Right lobe of liver (tissue), 6 donors: ENCODE results near the gene RHOD. TPM values are rescaled to one million over a fixed set of nuclear protein-coding genes. Genes with fewer than 3 reads are reported as not detected.

Source experiments
- ATAC-seq, 4 donors: fragments of 200-7000 bp; cut with Tn5 transposase; one replicate each; pipeline ENCODE4 v1.9.1; 2020; ENCODE audit warnings: mild to moderate bottlenecking in 4 of 4, moderate library complexity in 4 of 4
- DNase-seq, 3 donors: peaks; one replicate each; pipeline ENCODE4 v3.0.0-alpha.2; 2020
- H3K27ac ChIP-seq, 3 donors: fragments of 200-600 bp; one replicate each; pipeline ENCODE4 v1.8.0; 2022
- H3K27me3 ChIP-seq, 2 donors: fragments of 200-600 bp; one replicate each; pipeline ENCODE4 v1.8.0; 2022
- H3K36me3 ChIP-seq, 4 donors: fragments of 200-600 bp; sonication (generic) in 1 of 4; one replicate each; pipeline versions ENCODE4 v1.5.1 to v1.8.0; 2017 to 2022; ENCODE audit warnings: control low read depth in 1 of 4
- H3K4me1 ChIP-seq, 4 donors: fragments of 200-600 bp; sonication (generic) in 1 of 4; one replicate each; pipeline versions ENCODE4 v1.5.1 to v1.8.0; 2017 to 2022; ENCODE audit warnings: control low read depth in 1 of 4
- H3K4me3 ChIP-seq, 3 donors: fragments of 200-600 bp; one replicate each; pipeline ENCODE4 v1.8.0; 2022
- H3K9me3 ChIP-seq, 4 donors: fragments of 200-600 bp; sonication (generic) in 1 of 4; one replicate each; pipeline versions ENCODE4 v1.5.1 to v1.8.0; 2017 to 2022; ENCODE audit warnings: control low read depth in 1 of 4
- POLR2A ChIP-seq: fragments of 450-650 bp; IDR thresholded peaks from one replicate; pipeline ENCODE4 v1.6.1; 2017; ENCODE audit warnings: antibody characterized with exemption, mild to moderate bottlenecking
- WGBS: methylation state at CpG from one replicate; pipeline ENCODE4 v1.1.6; 2018; ENCODE audit warnings: low coverage, low lambda C conversion rate; ENCODE audit not compliant: insufficient coverage; ENCODE audit errors: missing lambda C conversion rate; 5-methylcytosine and 5-hydroxymethylcytosine counted together
- intact Hi-C, 2 donors: fragments of 100-400 bp; cut with DNase I; formaldehyde crosslinking; loops; one replicate each; pipeline versions ENCODE4 v1.11.2 to v1.14.1; 2022
- total RNA-seq, 6 experiments: library from RNA; depleted of rRNA in 2 of 6; stranded (reverse); fragments of >200 nt in 2 of 6; fragmentation: NEBNext Ultra II Directional in 3 of 6; extraction: Animal tissue kit (Norgen Biotek cat#: 25700) in 3 of 6; gene quantifications; one replicate each; pipeline versions ENCODE4 v1.1.0 to v1.2.4, GENCODE V29; 2016 to 2023
- TF ChIP-seq, protein P1 (sequence below), 4 donors: fragments of 200-600 bp in 3 of 4; fragments of 450-650 bp in 1 of 4; IDR thresholded peaks; one replicate each; pipeline versions ENCODE4 v1.5.1 to v1.8.0; 2016 to 2022; ENCODE audit warnings: antibody characterized with exemption in 4 of 4, mild to moderate bottlenecking in 2 of 4
- donor health status: DM: no; HTN: yes; CAD: no.
- donor health status: DM: no; HTN: no; CAD: no.
- donor health status: DM: no; HTN: no; CAD: no.
- donor health status: DM: no; HTN: yes; CAD: no.
- donor health status: DM: no; HTN: yes; CAD: no.

The RHOD gene
- total RNA-seq, 6 experiments from 2014 or later: 17.8 to 106 (median 47.3) TPM

- no peaks in the 10 kb centered on the region for H3K27me3 ChIP-seq
- TF ChIP-seq, protein P1, sequence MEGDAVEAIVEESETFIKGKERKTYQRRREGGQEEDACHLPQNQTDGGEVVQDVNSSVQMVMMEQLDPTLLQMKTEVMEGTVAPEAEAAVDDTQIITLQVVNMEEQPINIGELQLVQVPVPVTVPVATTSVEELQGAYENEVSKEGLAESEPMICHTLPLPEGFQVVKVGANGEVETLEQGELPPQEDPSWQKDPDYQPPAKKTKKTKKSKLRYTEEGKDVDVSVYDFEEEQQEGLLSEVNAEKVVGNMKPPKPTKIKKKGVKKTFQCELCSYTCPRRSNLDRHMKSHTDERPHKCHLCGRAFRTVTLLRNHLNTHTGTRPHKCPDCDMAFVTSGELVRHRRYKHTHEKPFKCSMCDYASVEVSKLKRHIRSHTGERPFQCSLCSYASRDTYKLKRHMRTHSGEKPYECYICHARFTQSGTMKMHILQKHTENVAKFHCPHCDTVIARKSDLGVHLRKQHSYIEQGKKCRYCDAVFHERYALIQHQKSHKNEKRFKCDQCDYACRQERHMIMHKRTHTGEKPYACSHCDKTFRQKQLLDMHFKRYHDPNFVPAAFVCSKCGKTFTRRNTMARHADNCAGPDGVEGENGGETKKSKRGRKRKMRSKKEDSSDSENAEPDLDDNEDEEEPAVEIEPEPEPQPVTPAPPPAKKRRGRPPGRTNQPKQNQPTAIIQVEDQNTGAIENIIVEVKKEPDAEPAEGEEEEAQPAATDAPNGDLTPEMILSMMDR (IDR thresholded peaks at IDR 0.05): no peak
- no peak for TF ChIP-seq POLR2A
- peaks cover 0 to 52% (median 28%) of the 10 kb centered on the region in 4 donors for H3K4me1 ChIP-seq
- H3K27ac ChIP-seq: peak overlapping the region; percentile 76 to 88 (median 83)
- WGBS: 10% methylated on average over 4 of the region's 9 CpGs
- peak; percentile 75 to 81 (median 81) for DNase-seq
- intact Hi-C loops: no loop called here
- peak; percentile 53 to 70 (median 62) for ATAC-seq
- H3K4me3 ChIP-seq: no peak overlapping the region
- H3K36me3 ChIP-seq: no peaks in the 10 kb centered on the region
- no peaks in the 10 kb centered on the region for H3K9me3 ChIP-seq
Observed at GRCh38 chr11:67054346-67054835, 2.3 kb upstream of the RHOD start.

- Histone ChIP-seq H3K27me3 (no peaks in the 10 kb centered on the region), H3K9me3 (no peaks in the 10 kb centered on the region), H3K4me3 (no peak overlapping the region), H3K36me3 (no peaks in the 10 kb centered on the region), H3K27ac (peak overlapping the region; percentile 76 to 88 (median 83)), H3K4me1 (peaks cover 0 to 58% (median 31%) of the 10 kb centered on the region in 4 donors)
- no peak for TF ChIP-seq POLR2A
- TF ChIP-seq, protein P1 (IDR thresholded peaks at IDR 0.05): no peak
- ATAC-seq (peak; percentile 1 to 54 (median 22)), DNase-seq (peak in 1 of 3 donors; percentile 87)
- intact Hi-C loops: no loop called here
- WGBS: 46% methylated on average over 4 of the region's 10 CpGs
Observed at GRCh38 chr11:67054836-67055523, 1.7 kb upstream of the RHOD start.

DNA sequence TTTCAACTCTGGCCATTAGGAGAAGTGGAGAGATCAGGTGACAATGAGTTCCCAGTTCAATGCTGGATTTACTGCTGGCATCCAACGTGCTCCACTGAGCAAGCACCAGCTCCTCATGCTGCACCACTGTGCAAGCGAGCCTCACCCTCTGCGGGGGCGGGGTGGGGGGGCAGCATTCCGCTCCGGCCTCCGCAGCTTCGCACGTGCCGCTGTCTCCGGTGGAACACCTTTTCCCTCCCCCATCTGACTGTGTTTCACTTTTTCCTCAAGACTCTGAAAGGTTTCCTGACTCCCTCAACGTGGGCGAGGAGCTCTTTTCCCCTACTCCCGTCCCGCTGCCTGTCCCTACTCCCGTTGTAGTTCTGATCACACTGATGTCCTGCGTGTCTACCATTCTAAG is 835 bp upstream of the RHOD start:
- Histone ChIP-seq H3K36me3 (no peaks in the 10 kb centered on the region), H3K9me3 (no peaks in the 10 kb centered on the region), H3K27me3 (no peaks in the 10 kb centered on the region), H3K27ac (peak overlapping the region; percentile 76 to 83 (median 83)), H3K4me1 (peaks cover 0 to 66% (median 35%) of the 10 kb centered on the region in 4 donors), H3K4me3 (peak overlapping the region in 2 of 3 donors; percentile 70 to 93)
- 15% methylated on average over 14 of the region's 17 CpGs for WGBS
- no peak for DNase-seq
- ATAC-seq: peak in 1 of 4 donors; percentile 2
- intact Hi-C loops: no loop called here
- TF ChIP-seq POLR2A: no peak
- TF ChIP-seq, protein P1 (IDR thresholded peaks at IDR 0.05): no peak

DNA sequence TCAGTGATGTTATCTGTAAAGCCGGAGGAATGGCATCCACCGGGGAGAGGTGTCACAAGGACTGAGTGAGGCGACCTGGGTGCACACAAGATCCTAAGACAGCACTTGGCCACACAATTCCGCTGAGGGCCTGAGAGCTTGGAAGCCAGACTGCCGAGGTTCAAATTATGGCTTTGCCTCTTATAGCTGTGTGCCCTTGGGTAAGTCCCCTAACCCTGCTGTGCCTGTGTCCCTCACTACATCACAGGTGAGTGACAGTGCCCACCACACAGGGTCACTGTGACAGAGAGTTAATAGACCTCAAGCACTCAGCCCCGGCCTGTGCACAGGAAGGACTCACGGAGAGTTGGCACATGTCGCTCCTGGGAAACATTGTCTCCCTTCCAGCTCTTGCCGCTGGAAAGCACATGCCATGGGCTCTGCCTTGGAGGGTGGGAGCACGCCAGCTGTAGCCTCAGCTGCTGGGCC is 592 bp downstream of the RHOD start:
- DNase-seq (peak in 1 of 3 donors; percentile 63), ATAC-seq (peak; percentile 0 to 21 (median 16))
- peak overlapping the region; percentile 63 to 83 (median 83) for H3K27ac ChIP-seq
- no peaks in the 10 kb centered on the region for H3K9me3 ChIP-seq
- H3K4me1 ChIP-seq: peaks cover 0 to 66% (median 35%) of the 10 kb centered on the region in 4 donors
- no peaks in the 10 kb centered on the region for H3K27me3 ChIP-seq
- H3K36me3 ChIP-seq: no peaks in the 10 kb centered on the region
- H3K4me3 ChIP-seq: peak overlapping the region; percentile 70 to 93 (median 86)
- WGBS: 29% methylated on average over 3 of the region's 10 CpGs
- no peak for TF ChIP-seq POLR2A
- TF ChIP-seq, protein P1 (IDR thresholded peaks at IDR 0.05): no peak
- intact Hi-C loops: no loop called here
